GM10847 (cell line): ENCODE results near the gene CTSW.

Source experiments
- POLR2A ChIP-seq: IDR thresholded peaks from 2 replicates; pipeline ENCODE4 v1.6.1; 2011; ENCODE audit not compliant: insufficient read length; ENCODE audit errors: extremely low read depth

CTSW gene

GRCh38 chr11:65917434-65918210, 38.0 kb downstream of the CTSW start:
- TF ChIP-seq POLR2A: no peak

GRCh38 chr11:65918211-65919140, 38.8 kb downstream of the CTSW start, which contains the start of gene C11orf68:
C11orf68 (minus strand) TSS chr11:65919062; CDS start chr11:65919031, 31 bp downstream.
- peak; percentile 65 for TF ChIP-seq POLR2A

- peak; percentile 31 for TF ChIP-seq POLR2A
Observed at GRCh38 chr11:65919141-65919572, 39.5 kb downstream of the CTSW start, which contains the start of gene DRAP1. DRAP1 (plus strand) TSS chr11:65919426; CDS start chr11:65919502, 76 bp downstream.

- TF ChIP-seq POLR2A: no peak
Observed at GRCh38 chr11:65919573-65920371, 40.1 kb downstream of the CTSW start.

GRCh38 chr11:65920372-65920802, 40.8 kb downstream of the CTSW start:
- TF ChIP-seq POLR2A: no peak

- TF ChIP-seq POLR2A: no peak
Observed at GRCh38 chr11:65921033-65921555, 41.5 kb downstream of the CTSW start.

- TF ChIP-seq POLR2A: no peak
Observed at GRCh38 chr11:65921876-65922275, 42.2 kb downstream of the CTSW start.

GRCh38 chr11:65922565-65922964, 42.9 kb downstream of the CTSW start:
- TF ChIP-seq POLR2A: no peak

- TF ChIP-seq POLR2A: no peak
Observed at GRCh38 chr11:65925397-65925796, 45.8 kb downstream of the CTSW start.

- peak; percentile 42 for TF ChIP-seq POLR2A
Observed at GRCh38 chr11:65927904-65928397, 48.3 kb downstream of the CTSW start.

- no peak for TF ChIP-seq POLR2A
Observed at GRCh38 chr11:65928667-65929066, 49.0 kb downstream of the CTSW start.

- no peak for TF ChIP-seq POLR2A
Observed at GRCh38 chr11:65931773-65932557, 52.3 kb downstream of the CTSW start.

- TF ChIP-seq POLR2A: no peak
Observed at GRCh38 chr11:65932558-65932919, 52.9 kb downstream of the CTSW start.
